Measurements from ENCODE around the gene NCBP3.
"Not testable (repeated sequence)": the region's sequence is repeated elsewhere in the genome, so short reads cannot be mapped to it uniquely, and the experiment has no call there.

Gene NCBP3

GRCh38 chr17:3879591-3880417, 33.8 kb upstream of the NCBP3 start:
- no peak for DNase-seq

GRCh38 chr17:3879186-3879585, 33.1 kb upstream of the NCBP3 start:
- DNase-seq, result no peak

GRCh38 chr17:3877220-3877619, 31.2 kb upstream of the NCBP3 start:
- DNase-seq, result no peak

GRCh38 chr17:3875317-3875716, 29.3 kb upstream of the NCBP3 start:
- no peak for DNase-seq

- DNase-seq, result no peak
These were observed 27.8 kb upstream of the NCBP3 start for GRCh38 chr17:3873862-3874261.

GRCh38 chr17:3870871-3871306, 24.8 kb upstream of the NCBP3 start:
- no peak for DNase-seq

- no peak for DNase-seq
These were observed 21.6 kb upstream of the NCBP3 start for GRCh38 chr17:3867606-3868005.

GRCh38 chr17:3867106-3867505, 21.1 kb upstream of the NCBP3 start:
- DNase-seq, result no peak

GRCh38 chr17:3866276-3866675, 20.2 kb upstream of the NCBP3 start:
- DNase-seq, result no peak

- no peak for DNase-seq
These were observed 19.1 kb upstream of the NCBP3 start for GRCh38 chr17:3865176-3865575.

GRCh38 chr17:3864534-3864933, 18.5 kb upstream of the NCBP3 start:
- no peak for DNase-seq

GRCh38 chr17:3861761-3862681, 16.0 kb upstream of the NCBP3 start:
- no peak for DNase-seq

GRCh38 chr17:3860939-3861700, 15.1 kb upstream of the NCBP3 start:
- DNase-seq, result no peak

- no peak for DNase-seq
These were observed 13.9 kb upstream of the NCBP3 start for GRCh38 chr17:3859940-3860339.

GRCh38 chr17:3857261-3858105, 11.4 kb upstream of the NCBP3 start:
- no peak for DNase-seq

- DNase-seq, result not testable (repeated sequence)
These were observed 8.2 kb upstream of the NCBP3 start for GRCh38 chr17:3854204-3854603.

- DNase-seq, result no peak
These were observed 6.5 kb upstream of the NCBP3 start for GRCh38 chr17:3852561-3852960.

- no peak for DNase-seq
These were observed 5.5 kb upstream of the NCBP3 start for GRCh38 chr17:3851461-3852100.

GRCh38 chr17:3848229-3848835, 2.3 kb upstream of the NCBP3 start:
- DNase-seq, result no peak

- DNase-seq, result no peak
These were observed 1.2 kb upstream of the NCBP3 start for GRCh38 chr17:3847165-3847670.

Data from NCI-H2081 treated with DMSO at 0.1 percent for 48 hours (cell line).